ENCODE measurements around the gene CDK10.

Gene CDK10

GRCh38 chr16:89744813-89745212 is 58.3 kb downstream of the CDK10 start:
- DNase-seq (ENCODE audit: extremely low read depth, low read depth) = no peak
- TF ChIP-seq CTCF (IDR thresholded peaks at IDR 0.05; ENCODE audit: low read depth, low read length, missing control alignments) = no peak
- H3K4me3 ChIP-seq (replicated peaks; ENCODE audit: low read depth, low read length) = no peak overlapping the region
